Stimulated activated CD8-positive, alpha-beta memory T cell treated with anti-CD3 and anti-CD28 coated beads, Interleukin-12 subunit alpha, Interleukin-12 subunit beta, amount 100 ng/mL, for 1 hour (primary cell): ENCODE measurements around the gene MATN1.
"Not testable (repeated sequence)": the region's sequence is repeated elsewhere in the genome, so short reads cannot be mapped to it uniquely, and the experiment has no call there.

Experiments used
- DNase-seq: peaks from one replicate; pipeline ENCODE4 v3.0.0-alpha.2; 2020; ENCODE audit warnings: low read depth

MATN1 gene

DNA sequence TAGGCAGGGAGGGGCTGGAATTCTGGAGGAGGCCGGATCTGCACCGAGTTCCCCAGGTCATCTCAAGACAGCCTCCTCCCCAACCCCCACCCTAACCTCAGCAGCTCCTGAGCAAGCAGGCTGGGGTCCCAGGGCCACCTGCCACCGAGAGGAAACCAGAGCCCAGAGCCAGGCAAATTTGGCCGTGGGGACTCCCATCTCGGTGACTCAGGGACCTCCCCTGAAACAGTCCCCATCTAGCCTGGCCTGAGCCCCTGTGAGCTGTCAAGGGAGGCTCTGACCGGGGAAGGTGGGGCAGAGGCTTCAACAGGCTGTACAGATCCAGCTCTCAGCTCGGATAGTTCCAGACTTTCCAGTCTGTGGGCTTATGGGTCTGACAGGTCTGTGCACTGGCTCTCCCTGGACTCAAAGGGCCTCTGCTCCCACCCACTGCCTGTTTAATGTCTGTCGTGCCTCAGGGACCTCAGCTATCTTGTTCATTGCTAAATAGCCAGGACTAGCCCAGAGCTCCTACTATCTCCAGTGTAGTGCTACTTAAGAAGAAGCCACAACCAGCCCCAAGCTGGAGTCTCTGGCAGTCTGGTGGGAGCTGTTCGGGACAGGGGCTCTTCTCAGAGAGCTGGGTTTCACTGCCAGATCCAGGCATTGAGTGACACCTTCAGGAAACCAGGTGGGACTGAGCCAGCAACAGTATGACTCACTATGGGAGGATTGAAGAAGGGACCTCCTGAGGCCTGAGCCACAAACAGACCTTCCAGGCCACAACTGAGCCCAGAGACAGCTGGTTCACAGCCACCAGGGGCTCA, 25.6 kb downstream of the MATN1 start:
- no peak for DNase-seq

DNA sequence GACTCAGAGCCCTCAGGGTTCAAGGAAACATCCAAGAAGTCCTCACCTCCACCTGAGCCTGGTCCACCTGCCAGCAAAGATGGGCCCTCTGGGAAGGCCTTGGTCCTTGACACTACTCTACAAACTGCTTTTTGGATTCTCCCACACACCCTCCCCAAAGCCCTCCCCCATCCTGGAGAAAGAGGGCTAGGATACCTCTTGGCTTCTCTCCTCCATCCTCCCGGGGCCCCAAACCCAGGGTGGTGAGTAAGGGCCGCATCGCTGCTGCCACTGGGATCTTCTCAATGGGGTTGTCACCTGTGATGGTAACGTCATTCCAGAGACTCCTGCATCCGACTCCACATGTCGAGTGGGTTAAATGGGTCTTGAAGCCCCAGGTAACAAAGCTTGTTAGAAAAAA, 26.6 kb downstream of the MATN1 start:
- DNase-seq: no peak

DNA sequence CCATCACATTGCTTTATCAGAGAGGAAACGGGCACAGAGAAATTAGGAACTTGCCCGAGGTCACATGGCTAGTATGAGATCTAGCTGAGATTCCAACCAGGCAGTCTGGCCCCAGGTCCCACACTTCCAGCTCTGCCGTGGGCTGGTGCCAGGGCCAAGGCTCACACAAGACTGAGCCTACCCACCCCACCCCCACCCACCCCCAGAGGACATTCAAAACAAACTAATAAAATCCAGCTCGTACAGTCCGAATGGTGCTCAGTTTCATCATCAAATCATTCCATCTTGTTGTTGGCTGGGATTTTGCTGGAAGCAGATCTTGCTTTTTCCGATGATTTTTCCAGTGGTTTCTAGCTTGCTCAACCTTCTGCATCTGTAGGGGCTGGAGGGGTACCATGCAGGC, 27.9 kb downstream of the MATN1 start:
- DNase-seq: no peak

DNA sequence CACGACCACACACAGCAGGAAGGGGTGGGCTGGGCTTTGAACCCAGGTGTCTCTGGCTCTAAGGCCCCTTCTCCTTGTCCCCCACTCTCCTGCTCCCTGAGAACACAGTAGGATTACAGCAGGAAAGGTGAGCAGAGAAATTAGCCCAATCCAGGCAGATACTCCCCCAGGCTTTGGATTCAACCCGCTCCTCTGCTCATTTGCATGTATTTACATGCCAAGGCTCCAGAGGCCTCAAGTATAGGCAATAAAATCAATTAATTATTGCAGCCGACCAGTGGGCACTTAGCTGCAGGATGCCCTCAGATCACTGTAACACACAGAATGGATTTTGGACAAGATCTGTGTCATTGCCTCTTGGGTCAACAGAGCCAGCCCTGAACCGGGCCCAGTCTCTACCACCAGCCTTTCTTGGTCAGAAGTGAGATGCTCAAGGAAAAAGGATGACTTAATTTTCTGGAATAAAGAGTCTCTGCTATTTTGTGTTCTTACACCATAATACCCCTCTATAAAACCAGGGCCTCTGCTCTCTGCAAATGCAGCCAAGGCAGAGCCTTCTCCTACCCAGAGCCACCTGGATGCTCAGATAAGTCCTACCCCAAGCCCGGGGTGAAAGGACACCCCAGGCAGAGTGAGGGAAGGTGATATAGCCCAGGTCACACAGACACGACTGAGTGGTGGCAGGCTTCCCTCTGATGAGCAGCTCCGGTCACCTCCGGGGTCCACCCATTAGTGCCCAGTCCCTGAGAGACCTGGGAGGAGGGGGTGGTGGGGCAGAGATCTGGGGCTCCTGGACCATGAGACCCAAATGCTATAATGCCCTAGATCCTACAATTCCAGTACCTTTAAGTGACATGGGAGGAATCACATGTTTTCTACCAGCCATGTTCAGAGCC, 28.9 kb downstream of the MATN1 start:
- DNase-seq: no peak

DNA sequence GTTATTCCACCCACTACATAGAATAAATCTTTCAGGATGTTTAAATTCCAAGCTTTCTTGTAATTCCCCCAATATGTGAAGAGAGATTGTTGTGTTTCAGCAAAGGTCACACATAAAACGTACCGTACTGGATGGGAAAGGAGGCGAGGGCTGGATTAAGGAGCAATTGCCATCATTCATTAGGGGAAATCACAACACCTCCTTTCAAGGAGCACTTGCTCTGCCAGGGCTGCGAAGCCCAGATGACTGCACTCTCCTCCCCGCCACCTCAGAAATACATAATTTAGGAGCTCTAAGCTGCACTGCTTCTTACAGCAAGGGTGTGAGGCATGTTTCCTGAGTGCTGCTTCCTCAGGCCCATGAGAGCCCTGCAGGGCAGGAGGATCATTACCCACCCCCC, 29.6 kb downstream of the MATN1 start:
- DNase-seq: no peak

DNA sequence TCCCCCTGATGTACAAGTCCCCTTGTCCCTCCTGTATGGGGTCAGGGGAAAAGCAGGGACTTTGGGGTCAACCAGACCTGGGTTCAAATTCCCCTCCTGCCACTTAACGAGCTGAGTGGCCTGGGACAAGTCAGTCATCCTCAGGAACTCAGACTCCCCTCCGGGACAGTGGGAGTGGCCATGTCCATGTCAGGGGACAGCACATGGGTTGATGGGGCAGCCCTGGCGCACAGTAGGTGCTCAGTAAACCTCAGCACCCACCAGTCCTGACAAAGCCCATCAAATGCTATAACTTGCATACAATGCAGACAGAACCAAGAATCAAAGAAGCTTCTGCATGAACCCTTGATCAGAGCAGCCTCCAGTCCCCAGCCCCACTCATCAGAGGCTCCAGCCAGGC, 30.0 kb downstream of the MATN1 start:
- no peak for DNase-seq

DNA sequence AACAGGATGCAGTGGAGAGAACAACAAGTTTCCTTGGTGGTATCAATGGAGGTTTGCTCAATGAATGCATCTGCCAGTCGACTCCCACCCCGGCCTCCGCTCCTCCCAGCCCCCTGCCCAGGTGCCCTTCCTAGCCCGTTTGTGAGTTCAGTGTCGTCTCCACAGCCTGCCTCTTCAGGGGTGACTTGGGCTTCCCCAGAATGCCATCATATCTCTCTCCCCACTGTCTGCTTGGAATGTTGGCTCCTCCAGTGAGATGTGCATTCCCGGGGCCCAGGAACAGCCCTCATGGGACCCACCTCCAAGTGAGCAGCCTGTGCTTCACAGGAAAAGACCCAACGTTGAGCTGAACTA, 30.5 kb downstream of the MATN1 start:
- no peak for DNase-seq

DNA sequence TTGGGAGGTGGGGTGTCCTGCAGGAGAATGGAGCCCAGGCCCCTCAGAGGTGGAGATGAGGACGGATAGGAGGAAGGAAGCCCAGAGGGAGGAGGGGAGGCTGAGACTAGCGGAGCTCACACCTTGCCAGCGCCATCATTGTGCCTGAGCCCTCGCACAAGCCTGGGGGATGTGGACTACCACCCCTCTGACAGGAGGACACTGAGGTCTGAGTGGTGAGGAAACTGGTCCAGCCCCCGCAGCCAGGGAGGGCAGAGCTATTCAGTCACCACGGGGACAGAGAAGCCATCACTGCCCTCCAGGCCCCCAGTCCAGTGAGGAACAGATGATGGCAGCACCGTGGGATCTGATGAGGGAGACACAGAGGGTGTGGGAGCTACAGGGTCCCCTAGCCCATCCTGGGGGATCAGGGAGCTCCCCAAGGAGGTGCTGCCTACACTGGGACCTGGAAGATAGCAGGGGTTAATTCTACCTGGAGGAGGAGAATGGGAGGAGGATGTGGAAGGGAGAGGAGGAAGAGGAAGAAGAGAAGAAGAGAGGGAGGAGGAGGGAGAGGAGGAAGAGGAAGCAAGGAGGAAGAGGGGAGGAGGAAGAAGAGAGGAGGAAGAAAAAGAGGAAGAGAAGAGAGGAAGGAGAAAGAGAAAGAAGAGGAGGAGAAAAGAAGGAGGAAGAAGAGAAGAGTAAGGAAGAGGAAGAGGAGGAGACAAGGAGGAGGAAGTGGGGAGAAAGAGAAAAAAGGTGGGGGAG, 31.0 kb downstream of the MATN1 start:
- no peak for DNase-seq

DNA sequence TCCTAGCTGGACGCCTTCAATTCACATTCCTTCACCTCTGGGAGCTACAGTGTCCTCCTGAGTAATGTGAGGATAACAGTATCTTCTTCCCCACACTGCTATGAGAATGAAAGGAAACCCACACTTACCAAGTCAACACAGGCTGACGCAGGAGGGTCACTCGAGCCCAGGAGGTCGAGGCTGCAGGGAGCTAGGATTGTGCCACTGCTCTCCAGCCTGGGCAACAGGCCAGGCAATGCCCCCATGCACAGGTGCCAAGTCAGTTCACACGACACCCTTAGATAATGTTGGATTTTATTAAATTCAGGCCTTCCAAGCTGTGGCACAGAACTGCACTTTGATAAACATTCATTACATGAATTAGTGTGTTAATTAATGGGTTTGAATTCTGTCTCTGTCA, 31.9 kb downstream of the MATN1 start:
- DNase-seq: no peak

DNA sequence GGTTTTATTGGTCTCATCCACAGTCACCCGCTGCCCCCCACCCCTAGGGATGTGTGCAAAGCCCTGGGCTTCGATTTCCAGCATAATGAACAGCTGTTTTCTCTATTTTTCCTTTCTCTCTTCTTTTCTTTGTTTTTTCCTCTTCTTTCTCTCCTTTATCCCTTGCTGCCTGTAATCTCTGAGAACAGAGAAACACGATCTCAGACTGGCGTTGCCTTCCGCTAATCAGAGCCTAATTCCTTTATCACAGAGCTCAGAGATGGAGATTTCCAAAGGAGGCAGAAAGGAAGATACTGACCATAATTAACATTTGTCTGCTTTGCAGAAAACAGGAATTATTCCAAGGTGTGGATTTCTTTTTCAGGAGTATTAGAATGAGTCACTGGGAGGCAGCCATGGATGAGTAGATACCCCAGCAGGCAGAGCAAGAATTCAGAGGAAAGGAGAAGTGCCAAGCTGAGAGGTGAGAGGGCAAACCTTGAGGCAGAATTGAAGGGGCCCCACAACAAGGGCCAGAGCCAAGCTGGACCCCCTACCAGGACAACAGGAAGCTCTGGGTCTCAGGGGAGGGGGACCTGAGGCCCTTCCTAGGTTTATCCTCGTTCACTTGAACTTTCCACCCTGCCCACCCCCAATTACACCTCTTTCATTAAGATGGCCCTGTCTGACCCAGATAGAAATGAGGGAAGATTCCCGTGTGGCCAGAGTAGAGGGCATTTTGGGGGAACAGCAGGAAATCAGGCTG, 33.3 kb downstream of the MATN1 start:
- DNase-seq: no peak

DNA sequence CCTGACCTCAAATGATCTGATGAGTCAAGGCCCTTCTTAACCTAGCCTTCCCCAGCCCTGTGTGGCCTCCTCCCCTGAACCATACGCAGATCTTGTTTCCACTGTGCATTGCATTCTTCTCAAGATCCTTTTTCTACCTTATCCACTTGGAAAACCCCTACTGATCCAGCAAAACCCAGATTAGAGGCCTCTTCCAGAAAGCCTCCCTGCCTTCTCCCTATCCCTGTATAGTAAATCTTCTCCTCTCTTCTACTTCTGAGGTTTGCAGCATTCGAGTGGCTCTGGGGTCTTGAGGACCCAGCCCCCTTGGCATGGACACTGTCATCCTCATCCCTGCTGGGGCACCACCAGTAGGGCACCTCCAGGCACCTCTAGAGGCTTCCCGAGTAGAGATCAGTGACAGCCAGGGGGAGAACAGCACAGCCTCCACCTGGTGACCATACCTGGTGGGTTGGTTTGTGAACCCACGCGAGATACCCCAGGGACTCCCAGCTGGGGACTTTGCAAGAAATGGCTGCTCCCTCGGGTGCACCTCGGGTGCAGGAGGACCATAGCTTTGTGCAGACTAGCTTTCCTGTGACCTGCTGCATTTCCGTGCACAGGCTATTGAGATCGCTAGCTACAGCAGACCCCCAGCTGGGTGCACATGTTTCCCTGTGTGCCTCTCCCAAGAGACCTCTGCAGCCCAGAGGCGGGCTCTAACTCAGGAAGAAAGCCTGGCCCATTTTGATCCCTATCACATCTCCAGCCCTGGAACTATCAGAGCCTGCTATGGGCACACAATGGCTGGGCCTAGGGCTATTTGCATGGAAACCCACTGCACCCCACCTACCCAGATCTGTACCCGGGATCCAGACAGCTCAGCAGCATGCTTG, 34.2 kb downstream of the MATN1 start:
- DNase-seq: no peak

DNA sequence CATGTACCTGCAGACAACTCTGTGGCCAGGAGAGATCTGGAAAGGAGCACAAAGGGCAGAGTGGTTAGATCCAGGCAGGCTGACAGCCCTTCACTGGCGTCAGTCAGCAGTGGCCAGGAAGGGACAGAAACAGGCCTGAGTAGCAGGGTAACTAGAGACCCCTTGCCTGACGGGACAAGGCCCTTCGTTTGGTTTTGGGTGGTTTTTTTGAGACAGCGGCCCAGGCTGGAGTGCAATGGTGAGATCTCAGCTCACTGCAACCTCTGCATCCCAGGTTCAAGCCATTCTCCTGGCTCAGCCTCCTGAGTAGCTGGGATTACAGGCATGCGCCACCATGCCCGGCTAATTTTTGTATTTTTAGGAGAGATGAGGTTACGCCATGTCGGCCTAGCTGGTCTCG, 34.9 kb downstream of the MATN1 start:
- DNase-seq: not testable (repeated sequence)

DNA sequence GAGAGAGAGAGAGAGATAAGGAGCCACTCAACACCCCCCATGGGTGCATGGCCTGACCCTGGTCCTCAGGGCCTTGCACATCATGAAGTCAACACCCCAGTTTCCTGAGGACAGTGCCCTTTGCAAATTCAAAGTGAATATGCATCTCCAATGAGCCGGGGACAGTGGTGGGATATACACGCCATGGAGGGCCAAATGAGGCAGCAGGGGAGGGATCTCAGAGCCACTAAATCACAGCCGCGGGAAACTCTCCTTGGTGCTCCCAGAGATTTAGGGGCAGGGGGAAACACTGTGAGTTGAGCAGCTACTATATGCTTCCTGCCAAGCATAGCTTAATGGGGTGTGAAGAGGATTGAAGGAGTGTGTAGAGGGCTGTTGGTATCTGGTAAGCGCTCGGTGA, 35.5 kb downstream of the MATN1 start:
- no peak for DNase-seq

DNA sequence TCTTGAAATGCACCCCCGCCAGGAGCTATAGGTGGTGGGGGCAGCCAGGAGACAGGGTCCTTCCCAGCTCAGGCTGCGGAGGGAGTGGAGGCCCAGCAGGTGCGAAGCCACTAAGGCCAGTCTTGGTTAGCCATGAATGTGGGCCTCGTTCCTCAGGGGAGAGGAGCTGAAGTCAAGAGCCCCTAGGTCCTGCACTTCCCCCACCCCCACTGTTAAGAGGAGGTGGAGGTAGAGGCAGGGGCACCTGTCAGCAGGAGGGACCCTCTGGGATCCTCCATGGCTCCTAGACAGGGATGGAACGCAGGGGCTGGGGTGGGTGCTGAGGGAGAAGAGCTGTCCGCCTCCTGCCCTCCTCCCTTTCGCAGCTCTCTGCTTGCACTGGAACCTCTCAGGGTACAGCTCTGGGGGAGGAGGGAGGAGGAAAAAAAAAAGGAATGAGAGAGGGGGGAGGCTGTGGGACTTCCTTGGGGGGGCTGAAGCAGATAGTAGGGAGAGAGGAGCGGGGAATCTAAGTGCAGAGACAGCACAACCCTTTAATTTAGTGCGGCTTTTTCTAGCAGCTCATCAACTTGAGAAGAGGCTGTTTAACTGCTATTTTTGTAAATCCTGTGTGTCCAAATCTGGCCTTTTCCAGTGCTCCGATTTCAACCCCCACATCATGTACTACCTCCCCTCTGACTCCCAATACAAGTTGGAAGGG, 37.0 kb downstream of the MATN1 start:
- no peak for DNase-seq

DNA sequence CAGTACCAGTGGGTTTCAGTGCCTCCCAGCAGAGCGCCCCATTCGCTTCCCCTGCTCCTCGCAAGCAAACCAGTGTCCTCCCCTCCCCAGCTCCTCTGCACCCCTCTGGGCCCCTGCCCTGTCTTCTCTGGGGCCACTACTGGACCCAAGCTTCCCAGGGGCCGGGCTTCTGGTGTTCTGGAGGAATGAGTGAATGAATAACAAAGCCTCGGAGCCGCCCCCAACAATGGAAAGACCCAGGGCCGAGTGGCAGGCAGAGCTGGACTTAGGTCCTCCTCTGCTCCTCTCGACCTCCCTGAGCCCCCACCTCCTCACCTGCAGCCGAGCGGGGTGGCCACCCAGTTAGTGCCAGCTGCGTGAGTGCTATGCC, 37.6 kb downstream of the MATN1 start:
- DNase-seq: no peak

DNA sequence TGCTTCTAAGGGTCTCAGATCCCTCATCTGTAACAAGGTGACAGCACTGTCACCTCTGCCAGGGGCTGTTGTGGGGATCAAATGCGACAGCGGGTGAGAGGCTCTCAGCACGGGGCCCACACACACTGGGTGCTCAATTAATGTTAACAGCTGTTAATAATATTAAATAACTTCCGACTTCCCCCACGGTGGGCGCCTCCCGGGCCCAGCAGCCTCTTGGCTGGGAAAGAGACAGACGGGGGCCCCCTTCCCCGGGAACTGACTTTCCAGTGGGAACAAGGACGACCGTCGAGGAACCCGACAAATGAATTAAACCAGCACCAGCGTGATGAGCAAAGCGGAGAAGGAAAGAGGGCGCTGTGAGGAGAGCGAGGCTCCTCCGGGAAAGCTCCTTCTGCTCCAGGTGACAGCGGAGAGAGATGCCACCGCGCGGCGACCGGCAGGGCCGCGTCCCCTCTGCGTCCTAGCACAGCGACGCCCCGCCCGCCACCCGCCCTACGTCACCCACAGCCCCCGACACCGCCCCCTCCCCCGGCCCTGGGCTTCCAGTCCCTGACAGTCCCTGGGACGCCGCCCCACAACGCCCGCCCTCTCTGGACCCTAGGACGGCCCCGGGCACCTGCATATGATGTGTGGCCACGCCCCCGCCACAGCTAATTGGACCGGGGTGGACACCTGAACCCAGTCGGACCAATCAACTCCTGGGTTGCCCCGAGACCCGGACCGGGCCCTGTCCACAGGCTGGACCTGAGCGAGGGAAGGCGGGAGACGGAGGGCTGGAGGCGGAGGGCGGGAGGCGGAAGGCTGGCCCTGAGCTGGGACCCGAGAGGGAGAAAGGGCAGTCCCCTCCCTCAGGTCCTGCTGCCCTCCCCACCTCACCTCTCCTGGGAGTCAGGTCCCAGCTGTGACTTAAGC, 38.2 kb downstream of the MATN1 start:
- DNase-seq: no peak

DNA sequence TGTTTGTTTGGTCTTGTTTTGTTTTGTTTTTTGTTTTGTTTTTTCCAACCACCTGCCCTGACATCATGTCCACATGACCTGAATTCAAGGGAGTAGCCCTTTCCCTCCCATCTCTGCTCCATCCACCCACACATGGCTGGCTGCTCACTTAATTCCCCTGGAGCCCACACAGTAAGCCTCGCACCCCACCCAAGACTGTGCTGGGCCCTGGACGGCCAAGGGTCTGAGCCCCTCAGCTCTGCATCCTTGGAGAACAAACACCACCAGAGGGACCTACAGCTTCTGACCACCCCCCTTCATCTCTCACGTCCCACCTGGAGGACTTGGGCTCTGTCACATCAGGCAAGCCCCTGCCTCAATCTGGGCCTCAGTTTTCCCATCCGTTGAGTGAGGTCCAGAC, 39.1 kb downstream of the MATN1 start:
- no peak for DNase-seq

DNA sequence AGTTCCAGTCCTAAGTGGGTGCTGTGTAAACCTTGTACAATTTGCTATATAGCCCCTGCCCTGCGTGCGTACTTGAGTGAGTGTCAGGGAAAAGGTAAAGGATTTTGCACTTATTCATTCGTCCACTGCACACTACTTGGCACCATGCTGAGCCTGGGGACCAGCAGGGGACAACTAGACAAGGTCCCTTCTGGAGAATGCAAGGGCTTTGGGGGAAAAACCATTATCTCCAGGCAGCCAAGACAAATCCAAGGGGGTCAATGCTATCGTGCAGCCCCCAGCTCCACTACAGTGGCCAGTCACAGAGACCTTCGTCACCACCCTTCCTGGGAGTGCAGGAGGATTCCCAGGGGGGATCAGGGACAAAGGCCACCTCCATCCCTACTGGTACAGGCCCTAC, 39.7 kb downstream of the MATN1 start:
- no peak for DNase-seq
